SK-N-SH (cell line): ENCODE results near the gene TMEM106B.

Experiments
- CTCF ChIP-seq: fragments of 200-600 bp; sonication (generic); IDR thresholded peaks from 2 replicates; pipeline ENCODE4 v1.6.1; 2017; ENCODE audit warnings: antibody characterized with exemption, mild to moderate bottlenecking, moderate library complexity
- EP300 ChIP-seq, 2 experiments: IDR thresholded peaks; 2 replicates each; pipeline versions ENCODE4 v1.4.0 to v1.6.1; 2012; ENCODE audit warnings: borderline replicate concordance in 1 of 2, low read depth in 1 of 2, low read length in 1 of 2
- FOSL2 ChIP-seq: IDR thresholded peaks from 2 replicates; pipeline ENCODE4 v1.4.0; 2012; ENCODE audit warnings: low read depth, mild to moderate bottlenecking, moderate library complexity, borderline replicate concordance
- RAD21 ChIP-seq: IDR thresholded peaks from 2 replicates; pipeline ENCODE4 v1.6.1; 2012; ENCODE audit warnings: mild to moderate bottlenecking, low read length
- SIN3A ChIP-seq: IDR thresholded peaks from 2 replicates; pipeline ENCODE4 v1.6.1; 2012; ENCODE audit warnings: low read depth, mild to moderate bottlenecking, low read length, moderate library complexity, borderline replicate concordance
- SMC3 ChIP-seq: IDR thresholded peaks from 2 replicates; pipeline ENCODE4 v1.6.1; 2012; ENCODE audit warnings: low read depth, low read length, improper control_type of control experiment

GRCh38 chr7:12226756-12227155, 15.7 kb downstream of the TMEM106B start:
- TF ChIP-seq SMC3, result no peak
- no peak for TF ChIP-seq EP300 (IDR thresholded peaks at IDR 0.05; ENCODE audit: borderline replicate concordance in 1 of 2, low read depth in 1 of 2, low read length in 1 of 2)
- no peak for TF ChIP-seq CTCF
- TF ChIP-seq FOSL2, result no peak
- no peak for TF ChIP-seq RAD21
- TF ChIP-seq SIN3A, result no peak
